Neuronal stem cell (in vitro differentiated cells): ENCODE measurements around the gene MS4A10.

Experiments used
- DNase-seq: peaks from one replicate; pipeline ENCODE4 v3.0.0-alpha.2; 2013; ENCODE audit warnings: low spot score
- H2AFZ ChIP-seq: one replicate; pipeline ENCODE4 v1.6.1; 2013; ENCODE audit warnings: mild to moderate bottlenecking, low read length, inconsistent platforms
- H2AK5ac ChIP-seq: 2 replicates; pipeline ENCODE4 v1.6.1; 2013; ENCODE audit warnings: low read depth, mild to moderate bottlenecking, inconsistent platforms, low read length, moderate library complexity, mixed read lengths
- H2BK120ac ChIP-seq: 2 replicates; pipeline ENCODE4 v1.6.1; 2013; ENCODE audit warnings: low read depth, mild to moderate bottlenecking, inconsistent platforms, low read length, moderate library complexity, mixed read lengths
- H2BK12ac ChIP-seq: one replicate; pipeline ENCODE4 v1.6.1; 2013; ENCODE audit warnings: low read length, inconsistent platforms
- H2BK15ac ChIP-seq: 2 replicates; pipeline ENCODE4 v1.6.1; 2013; ENCODE audit warnings: mild to moderate bottlenecking, low read length, inconsistent platforms, mixed read lengths
- H2BK5ac ChIP-seq: one replicate; pipeline ENCODE4 v1.6.1; 2013; ENCODE audit warnings: inconsistent platforms, mild to moderate bottlenecking, low read length, moderate library complexity
- H3K14ac ChIP-seq: one replicate; pipeline ENCODE4 v1.6.1; 2013; ENCODE audit warnings: low read length, inconsistent platforms
- H3K18ac ChIP-seq: 2 replicates; pipeline ENCODE4 v1.6.1; 2013; ENCODE audit warnings: low read length, inconsistent platforms
- H3K23ac ChIP-seq: 2 replicates; pipeline ENCODE4 v1.6.1; 2013; ENCODE audit warnings: low read depth, mild to moderate bottlenecking, mixed read lengths, low read length, inconsistent platforms; ENCODE audit not compliant: poor library complexity
- H3K27ac ChIP-seq: replicated peaks from 3 replicates; pipeline ENCODE4 v1.5.1; 2013; ENCODE audit warnings: low read length, inconsistent platforms
- H3K27me3 ChIP-seq, 3 experiments: 2 replicates each; pipeline ENCODE4 v1.6.1; 2013; ENCODE audit warnings: low read length in 3 of 3, mild to moderate bottlenecking in 2 of 3, inconsistent platforms in 1 of 3, low read depth in 1 of 3, mixed read lengths in 1 of 3, moderate library complexity in 1 of 3; ENCODE audit not compliant: control insufficient read depth in 3 of 3, insufficient read depth in 3 of 3
- H3K36me3 ChIP-seq, 2 donors: replicated peaks in 1 of 2; 2 replicates each; pipeline ENCODE4 v1.6.1; 2013; ENCODE audit warnings: low read length in 2 of 2; ENCODE audit not compliant: control insufficient read depth in 2 of 2, insufficient read depth in 2 of 2
- H3K4ac ChIP-seq: 2 replicates; pipeline ENCODE4 v1.6.1; 2013; ENCODE audit warnings: inconsistent platforms, mild to moderate bottlenecking, low read length, moderate library complexity
- H3K4me1 ChIP-seq, 2 donors: 1 replicate in 1 of 2; 2 replicates in 1 of 2; pipeline ENCODE4 v1.6.1; 2013; ENCODE audit warnings: low read length in 2 of 2, low read depth in 1 of 2; ENCODE audit not compliant: control insufficient read depth in 2 of 2, insufficient read depth in 1 of 2
- H3K4me2 ChIP-seq: one replicate; pipeline ENCODE4 v1.6.1; 2013; ENCODE audit warnings: mild to moderate bottlenecking, low read length, inconsistent platforms; ENCODE audit not compliant: insufficient read depth, poor library complexity, severe bottlenecking
- H3K4me3 ChIP-seq, 2 donors: 2 replicates each; pipeline ENCODE4 v1.5.1; 2013; ENCODE audit warnings: low read length in 2 of 2, mild to moderate bottlenecking in 2 of 2, inconsistent platforms in 1 of 2, moderate library complexity in 1 of 2
- H3K79me1 ChIP-seq: one replicate; pipeline ENCODE4 v1.6.1; 2013; ENCODE audit warnings: low read depth, mild to moderate bottlenecking, inconsistent platforms, low read length, moderate library complexity
- H3K9ac ChIP-seq: one replicate; pipeline ENCODE4 v1.6.1; 2013; ENCODE audit warnings: mild to moderate bottlenecking, low read depth, low read length, inconsistent platforms; ENCODE audit not compliant: poor library complexity
- H3K9me3 ChIP-seq, 2 donors: replicated peaks in 1 of 2; 2 replicates each; pipeline versions ENCODE3 to v1.6.1; 2013; ENCODE audit warnings: low read length in 2 of 2, mild to moderate bottlenecking in 2 of 2, inconsistent platforms in 1 of 2, low read depth in 1 of 2, mixed read lengths in 1 of 2, moderate library complexity in 1 of 2; ENCODE audit not compliant: control insufficient read depth in 2 of 2, insufficient read depth in 1 of 2
- H4K8ac ChIP-seq: one replicate; pipeline ENCODE4 v1.6.1; 2013; ENCODE audit warnings: low read depth, mild to moderate bottlenecking, inconsistent platforms, low read length, moderate library complexity
- H4K91ac ChIP-seq: one replicate; pipeline ENCODE4 v1.6.1; 2013; ENCODE audit warnings: low read length, low read depth, mild to moderate bottlenecking, inconsistent platforms; ENCODE audit not compliant: poor library complexity
- WGBS, 2 donors: extraction: QIAGEN DNeasy Blood & Tissue Kit; methylation state at CpG; one replicate each; pipeline ENCODE4 v1.1.7; 2013; ENCODE audit warnings: missing lambda C conversion rate in 2 of 2, mixed read lengths in 1 of 2; ENCODE audit not compliant: insufficient read length in 2 of 2, insufficient replicate concordance in 1 of 2; ENCODE audit errors: extremely low coverage in 2 of 2; 5-methylcytosine and 5-hydroxymethylcytosine counted together

The MS4A10 gene

DNA sequence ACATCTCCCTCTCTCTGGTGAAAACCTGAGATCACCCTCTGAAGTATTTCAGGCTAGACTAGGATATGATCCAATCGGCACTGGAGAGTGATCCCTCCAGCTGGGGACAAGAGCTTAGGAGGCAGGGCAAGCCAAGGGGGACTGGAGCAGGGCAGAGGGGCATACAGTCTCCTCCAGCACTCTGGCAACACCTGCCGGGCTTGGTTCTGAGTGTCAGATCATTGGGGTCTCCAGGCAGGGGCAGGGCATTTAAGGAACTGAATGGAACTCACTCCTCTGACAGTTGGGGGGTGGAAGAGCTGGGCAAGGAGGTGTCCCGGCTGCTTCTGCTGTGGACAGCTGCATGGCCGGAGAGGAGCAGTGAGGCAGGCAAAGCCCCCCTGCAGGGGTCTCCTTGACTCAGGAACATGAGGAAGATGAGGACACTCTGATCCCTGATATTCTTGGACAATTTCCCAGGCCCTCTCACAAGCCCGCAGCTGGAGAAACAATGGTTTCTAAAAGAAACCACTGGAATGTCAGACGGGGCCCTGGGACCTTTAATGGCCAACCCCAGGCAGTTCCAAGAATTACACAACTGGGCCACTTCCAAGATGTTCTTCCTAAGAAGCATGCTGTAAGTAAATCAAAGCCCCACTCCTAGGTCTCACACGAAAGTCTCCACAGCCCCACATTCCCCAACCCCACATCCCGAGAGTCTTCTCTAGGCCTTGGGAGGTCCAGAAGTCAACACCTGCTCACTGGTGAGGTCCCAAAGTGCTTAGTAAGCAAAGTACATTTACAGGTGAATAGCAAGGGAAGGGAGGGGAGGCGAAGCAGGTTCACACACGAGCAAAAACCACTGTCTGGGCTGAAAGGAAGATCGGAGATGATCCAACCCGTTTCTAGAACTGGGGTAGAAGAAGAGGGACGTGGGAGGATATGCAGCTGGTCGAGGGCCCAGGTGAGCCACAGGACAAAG, 55.6 kb downstream of the MS4A10 start:
- H4K8ac ChIP-seq, result peak overlapping the region; percentile 67
- no peak overlapping the region for H3K4me3 ChIP-seq
- H4K91ac ChIP-seq, result no peak overlapping the region
- peaks cover 0 to 15% (median under 1%) of the 10 kb centered on the region in 3 experiments for H3K27me3 ChIP-seq
- H3K18ac ChIP-seq, result no peak overlapping the region
- peaks cover 2 to 4% of the 10 kb centered on the region in 2 donors for H3K36me3 ChIP-seq
- peak overlapping the region; percentile 63 for H2BK15ac ChIP-seq
- no peak overlapping the region for H2BK12ac ChIP-seq
- H3K23ac ChIP-seq, result no peak overlapping the region
- no peak overlapping the region for H3K4ac ChIP-seq
- no CpG with 5 or more reads among the region's 14 CpGs for WGBS, 2 donors
- no peak overlapping the region for H3K27ac ChIP-seq
- no peak overlapping the region for H3K14ac ChIP-seq
- no peak overlapping the region for H2BK120ac ChIP-seq
- no peaks in the 10 kb centered on the region for H3K9me3 ChIP-seq
- no peak overlapping the region for H3K4me2 ChIP-seq
- H2AFZ ChIP-seq, result peak overlapping the region; percentile 86
- DNase-seq, result no peak
- no peak overlapping the region for H2BK5ac ChIP-seq
- H3K79me1 ChIP-seq, result peaks cover 11% of the 10 kb centered on the region
- H3K9ac ChIP-seq, result no peak overlapping the region
- H3K4me1 ChIP-seq, result peaks cover 14 to 21% of the 10 kb centered on the region in 2 donors
- H2AK5ac ChIP-seq, result peak overlapping the region; percentile 15

GRCh38 chr11:60841797-60842667, 56.9 kb downstream of the MS4A10 start, which contains the start of gene CCDC86:
Gene CCDC86, plus strand, starts transcription at chr11:60842113. Its CDS starts 12 bp downstream, at chr11:60842125.
- Histone ChIP-seq H2BK15ac (no peak within 1 kb of the TSS), H3K4me1 (peaks cover 14 to 21% of the 10 kb centered on the region in 2 donors), H2BK12ac (no peak within 1 kb of the TSS), H3K79me1 (peaks cover 11% of the 10 kb centered on the region), H3K4ac (no peak within 1 kb of the TSS), H3K23ac (no peak within 1 kb of the TSS), H3K27me3 (peaks cover 0 to 8% (median 0%) of the 10 kb centered on the region in 3 experiments), H3K4me3 (peak within 1 kb of the TSS; percentile 70 to 89), H4K91ac (no peak within 1 kb of the TSS), H2BK120ac (no peak within 1 kb of the TSS), H2BK5ac (peak within 1 kb of the TSS; percentile 17), H2AFZ (peak within 1 kb of the TSS; percentile 86), H3K14ac (no peak within 1 kb of the TSS), H3K27ac (peak within 1 kb of the TSS; percentile 49), H3K9ac (peak within 1 kb of the TSS; percentile 91), H3K4me2 (peak within 1 kb of the TSS; percentile 82), H3K18ac (peak within 1 kb of the TSS; percentile 78), H3K36me3 (peaks cover 4% of the 10 kb centered on the region in 2 donors), H2AK5ac (peak within 1 kb of the TSS; percentile 5), H4K8ac (peak within 1 kb of the TSS; percentile 67), H3K9me3 (no peaks in the 10 kb centered on the region)
- WGBS, 2 donors, result no CpG with 5 or more reads among the region's 57 CpGs
- DNase-seq, result peak; percentile 96

- Histone ChIP-seq H3K27ac (no peak overlapping the region), H3K9me3 (no peaks in the 10 kb centered on the region), H2BK120ac (no peak overlapping the region), H4K8ac (no peak overlapping the region), H2BK12ac (no peak overlapping the region), H3K23ac (no peak overlapping the region), H3K27me3 (no peaks in the 10 kb centered on the region), H2BK15ac (no peak overlapping the region), H3K4me3 (peak overlapping the region; percentile 70 to 89), H3K18ac (no peak overlapping the region), H3K4me2 (peak overlapping the region; percentile 82), H3K36me3 (peaks cover 7 to 13% of the 10 kb centered on the region in 2 donors), H3K4me1 (peaks cover 14 to 21% of the 10 kb centered on the region in 2 donors), H3K14ac (no peak overlapping the region), H2AFZ (peak overlapping the region; percentile 86), H3K9ac (peak overlapping the region; percentile 91), H3K4ac (no peak overlapping the region), H3K79me1 (peaks cover 11% of the 10 kb centered on the region), H4K91ac (no peak overlapping the region), H2AK5ac (peak overlapping the region; percentile 5), H2BK5ac (no peak overlapping the region)
- DNase-seq, result no peak
- WGBS, 2 donors, result no CpG with 5 or more reads among the region's 23 CpGs
Measured at GRCh38 chr11:60842668-60843600, 57.8 kb downstream of the MS4A10 start.
